HG02884 (cell line): ENCODE data around the gene CSAD.

Experiments used
- ATAC-seq: cut with Tn5 transposase; IDR thresholded peaks from one replicate; pipeline ENCODE4 v1.9.1; 2021; ENCODE audit warnings: mild to moderate bottlenecking, moderate library complexity; ENCODE audit not compliant: unreplicated experiment

CSAD gene

GRCh38 chr12:53200107-53200457 is 19.4 kb upstream of the CSAD start:
- no peak for ATAC-seq

- ATAC-seq = no peak
Measured at GRCh38 chr12:53199700-53200099, 19.0 kb upstream of the CSAD start.

- no peak for ATAC-seq
Measured at GRCh38 chr12:53198486-53199110, 17.9 kb upstream of the CSAD start.

GRCh38 chr12:53197011-53197640 is 16.4 kb upstream of the CSAD start:
- ATAC-seq = no peak

- ATAC-seq = no peak
Measured at GRCh38 chr12:53196486-53196885, 15.8 kb upstream of the CSAD start.

GRCh38 chr12:53195516-53196420 is 15.0 kb upstream of the CSAD start:
- no peak for ATAC-seq

GRCh38 chr12:53194973-53195372 is 14.2 kb upstream of the CSAD start:
- no peak for ATAC-seq

- no peak for ATAC-seq
Measured at GRCh38 chr12:53193985-53194716, 13.4 kb upstream of the CSAD start.

GRCh38 chr12:53193040-53193439 is 12.3 kb upstream of the CSAD start:
- no peak for ATAC-seq

- ATAC-seq = no peak
Measured at GRCh38 chr12:53192531-53193021, 11.9 kb upstream of the CSAD start.

- no peak for ATAC-seq
Measured at GRCh38 chr12:53191885-53192530, 11.3 kb upstream of the CSAD start.

GRCh38 chr12:53191096-53191884 is 10.6 kb upstream of the CSAD start:
- ATAC-seq = no peak

- ATAC-seq = no peak
Measured at GRCh38 chr12:53190108-53190729, 9.5 kb upstream of the CSAD start.

- no peak for ATAC-seq
Measured at GRCh38 chr12:53187145-53187899, 6.6 kb upstream of the CSAD start.

- ATAC-seq = no peak
Measured at GRCh38 chr12:53186745-53187144, 6.0 kb upstream of the CSAD start.

- no peak for ATAC-seq
Measured at GRCh38 chr12:53185582-53186153, 4.9 kb upstream of the CSAD start.

GRCh38 chr12:53184828-53185227 is 4.1 kb upstream of the CSAD start:
- ATAC-seq = no peak

GRCh38 chr12:53182903-53183302 is 2.2 kb upstream of the CSAD start:
- no peak for ATAC-seq
